Ishikawa (cell line): Measurements from ENCODE around the gene MESP2.

Experiments
- CEBPB ChIP-seq: IDR thresholded peaks from 2 replicates; pipeline ENCODE4 v1.6.1; 2012
- EGR1 ChIP-seq: IDR thresholded peaks from 2 replicates; pipeline ENCODE4 v1.6.1; 2012
- EP300 ChIP-seq: IDR thresholded peaks from 2 replicates; pipeline ENCODE4 v1.6.1; 2012; ENCODE audit warnings: borderline replicate concordance
- NFIC ChIP-seq: IDR thresholded peaks from 2 replicates; pipeline ENCODE4 v1.6.1; 2012
- RAD21 ChIP-seq: IDR thresholded peaks from 2 replicates; pipeline ENCODE4 v1.6.1; 2012; ENCODE audit warnings: low read depth
- TAF1 ChIP-seq: IDR thresholded peaks from 2 replicates; pipeline ENCODE4 v1.6.1; 2012; ENCODE audit warnings: low read depth, mild to moderate bottlenecking
- TEAD4 ChIP-seq: IDR thresholded peaks from 2 replicates; pipeline ENCODE4 v1.6.1; 2012
- YY1 ChIP-seq: IDR thresholded peaks from 2 replicates; pipeline ENCODE4 v1.6.1; 2012; ENCODE audit warnings: low read depth
- TF ChIP-seq, protein P1 (sequence below): IDR thresholded peaks from 2 replicates; pipeline ENCODE4 v1.6.1; 2012; ENCODE audit warnings: low read depth, mild to moderate bottlenecking
- TF ChIP-seq, protein P2 (sequence below): IDR thresholded peaks from 2 replicates; pipeline ENCODE4 v1.6.1; 2012

DNA sequence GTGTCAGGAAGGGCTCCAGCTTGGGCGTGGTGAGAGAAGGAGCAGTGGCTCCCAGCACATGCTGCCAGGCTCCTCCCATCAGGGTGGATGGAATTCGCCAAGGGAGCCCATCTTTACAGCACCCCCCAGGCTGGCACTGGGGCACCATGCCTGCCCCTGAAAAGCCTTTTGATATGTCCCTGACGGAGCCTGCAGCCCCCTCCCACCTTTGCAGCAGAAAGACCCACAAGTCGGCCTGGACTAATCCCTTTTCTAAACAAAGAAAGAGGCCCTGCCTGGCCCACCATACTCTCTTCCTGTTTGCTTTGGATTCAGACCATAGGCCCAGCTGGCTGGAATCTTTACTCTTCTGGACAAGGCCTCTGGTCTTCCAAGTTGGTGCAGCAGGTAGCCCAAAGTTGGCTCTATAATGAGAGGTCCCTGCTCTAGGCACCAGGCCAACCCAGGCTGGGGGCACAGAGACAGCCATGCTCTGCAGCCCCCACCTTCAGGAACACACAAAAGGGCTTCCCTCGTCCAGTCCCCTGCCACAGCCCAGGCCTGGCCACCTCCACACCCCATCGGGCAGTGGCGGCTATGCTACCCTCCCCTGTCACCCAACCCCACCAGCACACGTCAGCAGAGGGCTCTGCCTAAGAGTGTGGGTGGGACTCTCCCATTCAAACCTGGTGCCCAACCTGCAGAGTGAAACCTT lies 33.1 kb downstream of the MESP2 start:
- TF ChIP-seq RAD21 (no peak), EP300 (no peak), NFIC (no peak), EGR1 (no peak), TAF1 (no peak), CEBPB (no peak), YY1 (no peak), TEAD4 (no peak)
- TF ChIP-seq, protein P1, sequence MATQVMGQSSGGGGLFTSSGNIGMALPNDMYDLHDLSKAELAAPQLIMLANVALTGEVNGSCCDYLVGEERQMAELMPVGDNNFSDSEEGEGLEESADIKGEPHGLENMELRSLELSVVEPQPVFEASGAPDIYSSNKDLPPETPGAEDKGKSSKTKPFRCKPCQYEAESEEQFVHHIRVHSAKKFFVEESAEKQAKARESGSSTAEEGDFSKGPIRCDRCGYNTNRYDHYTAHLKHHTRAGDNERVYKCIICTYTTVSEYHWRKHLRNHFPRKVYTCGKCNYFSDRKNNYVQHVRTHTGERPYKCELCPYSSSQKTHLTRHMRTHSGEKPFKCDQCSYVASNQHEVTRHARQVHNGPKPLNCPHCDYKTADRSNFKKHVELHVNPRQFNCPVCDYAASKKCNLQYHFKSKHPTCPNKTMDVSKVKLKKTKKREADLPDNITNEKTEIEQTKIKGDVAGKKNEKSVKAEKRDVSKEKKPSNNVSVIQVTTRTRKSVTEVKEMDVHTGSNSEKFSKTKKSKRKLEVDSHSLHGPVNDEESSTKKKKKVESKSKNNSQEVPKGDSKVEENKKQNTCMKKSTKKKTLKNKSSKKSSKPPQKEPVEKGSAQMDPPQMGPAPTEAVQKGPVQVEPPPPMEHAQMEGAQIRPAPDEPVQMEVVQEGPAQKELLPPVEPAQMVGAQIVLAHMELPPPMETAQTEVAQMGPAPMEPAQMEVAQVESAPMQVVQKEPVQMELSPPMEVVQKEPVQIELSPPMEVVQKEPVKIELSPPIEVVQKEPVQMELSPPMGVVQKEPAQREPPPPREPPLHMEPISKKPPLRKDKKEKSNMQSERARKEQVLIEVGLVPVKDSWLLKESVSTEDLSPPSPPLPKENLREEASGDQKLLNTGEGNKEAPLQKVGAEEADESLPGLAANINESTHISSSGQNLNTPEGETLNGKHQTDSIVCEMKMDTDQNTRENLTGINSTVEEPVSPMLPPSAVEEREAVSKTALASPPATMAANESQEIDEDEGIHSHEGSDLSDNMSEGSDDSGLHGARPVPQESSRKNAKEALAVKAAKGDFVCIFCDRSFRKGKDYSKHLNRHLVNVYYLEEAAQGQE: no peak
- TF ChIP-seq, protein P2, sequence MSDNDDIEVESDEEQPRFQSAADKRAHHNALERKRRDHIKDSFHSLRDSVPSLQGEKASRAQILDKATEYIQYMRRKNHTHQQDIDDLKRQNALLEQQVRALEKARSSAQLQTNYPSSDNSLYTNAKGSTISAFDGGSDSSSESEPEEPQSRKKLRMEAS: no peak
